Hepatocyte (in vitro differentiated cells): ENCODE data around the gene NKAIN2. TPM values are rescaled to one million over a fixed set of nuclear protein-coding genes. Genes with fewer than 3 reads are reported as not detected.

Experiments used
- DNase-seq: peaks from one replicate; pipeline ENCODE4 v3.0.0-alpha.2; 2016; ENCODE audit warnings: low spot score
- H2AFZ ChIP-seq: fragments of 200-600 bp; sonication (generic); 2 replicates; pipeline ENCODE4 v1.6.0; 2016; ENCODE audit warnings: antibody characterized with exemption, mild to moderate bottlenecking
- H3K27ac ChIP-seq: fragments of 200-600 bp; sonication (generic); 2 replicates; pipeline ENCODE4 v1.5.1; 2016; ENCODE audit warnings: mild to moderate bottlenecking
- H3K27me3 ChIP-seq: fragments of 200-600 bp; sonication (generic); 2 replicates; pipeline ENCODE4 v1.6.1; 2016
- H3K36me3 ChIP-seq: fragments of 200-600 bp; sonication (generic); replicated peaks from 2 replicates; pipeline ENCODE4 v1.5.1; 2016; ENCODE audit warnings: low read depth; ENCODE audit not compliant: insufficient read depth
- H3K4me1 ChIP-seq: fragments of 200-600 bp; sonication (generic); 2 replicates; pipeline ENCODE4 v1.5.1; 2016; ENCODE audit warnings: mild to moderate bottlenecking, moderate library complexity; ENCODE audit not compliant: insufficient read depth
- H3K4me2 ChIP-seq: fragments of 200-600 bp; sonication (generic); 2 replicates; pipeline ENCODE4 v1.6.0; 2016
- H3K4me3 ChIP-seq: fragments of 200-600 bp; sonication (generic); 2 replicates; pipeline ENCODE4 v1.5.1; 2016; ENCODE audit warnings: mild to moderate bottlenecking
- H3K79me2 ChIP-seq: fragments of 200-600 bp; sonication (generic); 2 replicates; pipeline ENCODE4 v1.6.0; 2017; ENCODE audit warnings: mild to moderate bottlenecking
- H3K9me2 ChIP-seq: fragments of 200-600 bp; sonication (generic); replicated peaks from 2 replicates; pipeline ENCODE4 v1.6.0; 2017; ENCODE audit warnings: mild to moderate bottlenecking; ENCODE audit not compliant: insufficient read depth
- H3K9me3 ChIP-seq: fragments of 200-600 bp; sonication (generic); 2 replicates; pipeline ENCODE4 v1.5.1; 2016; ENCODE audit warnings: low read depth, mild to moderate bottlenecking
- H4K20me1 ChIP-seq: fragments of 200-600 bp; sonication (generic); 2 replicates; pipeline ENCODE4 v1.6.0; 2016; ENCODE audit warnings: mild to moderate bottlenecking; ENCODE audit not compliant: insufficient read depth, poor library complexity, severe bottlenecking
- CTCF ChIP-seq: fragments of 200-600 bp; sonication (generic); IDR thresholded peaks from 2 replicates; pipeline ENCODE4 v1.5.1; 2016; ENCODE audit warnings: antibody characterized with exemption, mild to moderate bottlenecking; ENCODE audit not compliant: poor library complexity
- EZH2 ChIP-seq: fragments of 200-600 bp; sonication (generic); IDR thresholded peaks from 2 replicates; pipeline ENCODE4 v1.6.1; 2016; ENCODE audit warnings: antibody characterized with exemption, mild to moderate bottlenecking, borderline replicate concordance
- EZH2phosphoT487 ChIP-seq: fragments of 200-600 bp; sonication (generic); IDR thresholded peaks from one replicate; pipeline ENCODE4 v1.6.1; 2018; ENCODE audit warnings: antibody characterized with exemption, mild to moderate bottlenecking, low read depth, moderate library complexity; ENCODE audit not compliant: unreplicated experiment, severe bottlenecking
- WGBS: methylation state at CpG from one replicate; pipeline ENCODE4 v1.1.6; 2016; ENCODE audit warnings: low lambda C conversion rate; ENCODE audit errors: missing lambda C conversion rate; 5-methylcytosine and 5-hydroxymethylcytosine counted together
- polyA plus RNA-seq: library from polyadenylated mRNA; unstranded; fragments of >200 nt; fragmentation: Nextera tagmentation; extraction: Ambion mirVana; gene quantifications from 2 replicates; pipeline ENCODE4 v1.2.1, GENCODE V29; 2016
- total RNA-seq: library from RNA; depleted of rRNA; stranded (reverse); fragments of >200 nt; gene quantifications from 2 replicates; pipeline ENCODE4 v1.2.3, GENCODE V29; 2014

Gene NKAIN2
- total and polyA plus RNA-seq, 2 experiments from 2014 or later = 0.48 to 2.6 TPM

- no peaks in the 10 kb centered on the region for H3K9me3 ChIP-seq
- H3K4me1 ChIP-seq = no peaks in the 10 kb centered on the region
- H3K79me2 ChIP-seq = no peaks in the 10 kb centered on the region
- 59% methylated on average over 1 of the region's 1 CpG for WGBS
- H3K9me2 ChIP-seq = no peaks in the 10 kb centered on the region
- DNase-seq = no peak
- H3K36me3 ChIP-seq = no peaks in the 10 kb centered on the region
- H3K4me3 ChIP-seq = no peak overlapping the region
- H3K4me2 ChIP-seq = no peak overlapping the region
- TF ChIP-seq EZH2 = no peak
- TF ChIP-seq CTCF = no peak
- TF ChIP-seq EZH2phosphoT487 = no peak
- no peaks in the 10 kb centered on the region for H4K20me1 ChIP-seq
- H2AFZ ChIP-seq = no peak overlapping the region
- no peaks in the 10 kb centered on the region for H3K27me3 ChIP-seq
- H3K27ac ChIP-seq = no peak overlapping the region
Observed at GRCh38 chr6:124677874-124678273, 874.2 kb downstream of the NKAIN2 start.

GRCh38 chr6:124679387-124679786 is 875.7 kb downstream of the NKAIN2 start:
- no peaks in the 10 kb centered on the region for H3K27me3 ChIP-seq
- H3K4me1 ChIP-seq = no peaks in the 10 kb centered on the region
- H3K4me3 ChIP-seq = no peak overlapping the region
- no peaks in the 10 kb centered on the region for H4K20me1 ChIP-seq
- H3K4me2 ChIP-seq = no peak overlapping the region
- WGBS = 84% methylated on average over 2 of the region's 2 CpGs
- no peaks in the 10 kb centered on the region for H3K9me3 ChIP-seq
- DNase-seq = no peak
- no peak overlapping the region for H3K27ac ChIP-seq
- no peak for TF ChIP-seq CTCF
- no peak for TF ChIP-seq EZH2
- no peak for TF ChIP-seq EZH2phosphoT487
- no peaks in the 10 kb centered on the region for H3K9me2 ChIP-seq
- no peaks in the 10 kb centered on the region for H3K79me2 ChIP-seq
- H3K36me3 ChIP-seq = no peaks in the 10 kb centered on the region
- H2AFZ ChIP-seq = no peak overlapping the region

- Histone ChIP-seq H3K4me1 (no peaks in the 10 kb centered on the region), H4K20me1 (no peaks in the 10 kb centered on the region), H3K79me2 (no peaks in the 10 kb centered on the region), H3K27me3 (no peaks in the 10 kb centered on the region), H2AFZ (no peak overlapping the region), H3K4me3 (no peak overlapping the region), H3K9me2 (no peaks in the 10 kb centered on the region), H3K4me2 (no peak overlapping the region), H3K27ac (no peak overlapping the region), H3K36me3 (no peaks in the 10 kb centered on the region), H3K9me3 (no peaks in the 10 kb centered on the region)
- DNase-seq = no peak
- TF ChIP-seq EZH2phosphoT487 = no peak
- TF ChIP-seq CTCF = no peak
- no peak for TF ChIP-seq EZH2
- WGBS = 88% methylated on average over 6 of the region's 6 CpGs
Observed at GRCh38 chr6:124682751-124683150, 879.1 kb downstream of the NKAIN2 start.

- Histone ChIP-seq H3K27ac (no peak overlapping the region), H4K20me1 (no peaks in the 10 kb centered on the region), H3K27me3 (no peaks in the 10 kb centered on the region), H3K4me3 (no peak overlapping the region), H3K9me3 (no peaks in the 10 kb centered on the region), H3K4me2 (no peak overlapping the region), H2AFZ (no peak overlapping the region), H3K36me3 (no peaks in the 10 kb centered on the region), H3K79me2 (no peaks in the 10 kb centered on the region), H3K4me1 (no peaks in the 10 kb centered on the region), H3K9me2 (no peaks in the 10 kb centered on the region)
- DNase-seq = no peak
- WGBS = 67% methylated on average over 4 of the region's 4 CpGs
- TF ChIP-seq CTCF (no peak), EZH2 (no peak)
Observed at GRCh38 chr6:124683507-124683906, 879.8 kb downstream of the NKAIN2 start.
